Ovary (tissue), 9 donors: ENCODE measurements around the gene UMAD1. TPM values are rescaled to one million over a fixed set of nuclear protein-coding genes. Genes with fewer than 3 reads are reported as not detected.

Experiments
- DNase-seq, 5 donors: peaks; one replicate each; pipeline ENCODE4 v3.0.0-alpha.2; 2019 to 2020
- H3K27ac ChIP-seq, 2 donors: fragments of 200-600 bp; one replicate each; pipeline versions ENCODE4 v1.5.1 to v1.8.0; 2019 to 2022
- H3K27me3 ChIP-seq: fragments of 200-600 bp; one replicate; pipeline ENCODE4 v1.8.0; 2022
- H3K36me3 ChIP-seq: fragments of 200-600 bp; sonication (generic); one replicate; pipeline ENCODE4 v1.5.1; 2019
- H3K4me1 ChIP-seq: one replicate; pipeline ENCODE4 v1.8.1; 2013; ENCODE audit warnings: mild to moderate bottlenecking, moderate library complexity; ENCODE audit not compliant: insufficient read depth
- H3K4me3 ChIP-seq: fragments of 200-600 bp; sonication (generic); one replicate; pipeline ENCODE4 v1.5.1; 2017
- H3K9me3 ChIP-seq, 2 donors: fragments of 200-600 bp in 1 of 2; sonication (generic) in 1 of 2; one replicate each; pipeline versions ENCODE4 v1.5.1 to v1.8.1; 2013 to 2019; ENCODE audit warnings: mild to moderate bottlenecking in 1 of 2, moderate library complexity in 1 of 2
- CTCF ChIP-seq, 3 donors: fragments of 450-650 bp in 2 of 3; fragments of 200-600 bp in 1 of 3; IDR thresholded peaks; one replicate each; pipeline versions ENCODE4 v1.5.1 to v1.8.0; 2016 to 2022; ENCODE audit warnings: antibody characterized with exemption in 3 of 3, mild to moderate bottlenecking in 1 of 3
- EP300 ChIP-seq: sonication (generic); formaldehyde crosslinking; IDR thresholded peaks from one replicate; pipeline ENCODE4 v1.6.1; 2017; ENCODE audit warnings: antibody characterized with exemption
- POLR2A ChIP-seq: fragments of 450-650 bp; IDR thresholded peaks from one replicate; pipeline ENCODE4 v1.6.1; 2017; ENCODE audit warnings: antibody characterized with exemption, mild to moderate bottlenecking, moderate library complexity
- WGBS, 3 donors: extraction: QIAGEN DNeasy Blood & Tissue Kit in 1 of 3; methylation state at CpG; one replicate each; pipeline versions ENCODE4 v1.1.5 to v1.1.7; 2013 to 2017; 5-methylcytosine and 5-hydroxymethylcytosine counted together
- intact Hi-C, 4 donors: fragments of 100-400 bp; cut with DNase I; formaldehyde crosslinking; loops; one replicate each; pipeline versions ENCODE4 v1.11.0 to v1.15.1; 2022 to 2023
- polyA plus RNA-seq, 2 donors: library from polyadenylated mRNA; stranded (reverse); fragments of 200-250 nt in 1 of 2; fragments of 350-450 nt in 1 of 2; fragmentation: Illumina TruSeq in 1 of 2; extraction: RNeasy Lipid Tissue Mini Kit (QIAGEN cat#74804) in 1 of 2; gene quantifications; one replicate each; pipeline ENCODE4 v1.2.3, GENCODE V29; 2013 to 2014
- total RNA-seq, 7 donors: library from RNA; depleted of rRNA in 2 of 7; stranded (reverse); fragments of >200 nt in 2 of 7; fragmentation: NEBNext Ultra II Directional in 3 of 7; extraction: Animal tissue kit (Norgen Biotek cat#: 25700) in 3 of 7; gene quantifications; one replicate each; pipeline versions ENCODE4 v1.1.0 to v1.2.4, GENCODE V29; 2016 to 2023
- donor health status: DM: no; HTN: no; CAD: no; lungs with moderate emphysema.
- donor health status: DM: no; HTN: no; CAD: no.
- donor health status: Bipolar disorder and iron deficiency.
- donor health status: DM: yes; HTN: yes; CAD: no.
- donor health status: DM: no; HTN: no; CAD: no.
- donor health status: DM: yes; HTN: yes; CAD: no.

UMAD1 gene
- total and polyA plus RNA-seq, 9 donors: 10.4 to 19.1 (median 16.2) TPM

GRCh38 chr7:7709291-7709690 is 68.7 kb downstream of the UMAD1 start:
- no peaks in the 10 kb centered on the region for H3K4me1 ChIP-seq
- 66 to 73% (median 70%) methylated on average over 3 of the region's 3 CpGs for WGBS, 3 donors
- H3K27me3 ChIP-seq: no peaks in the 10 kb centered on the region
- no peak overlapping the region for H3K4me3 ChIP-seq
- TF ChIP-seq POLR2A (no peak), CTCF (IDR thresholded peaks at IDR 0.05) (no peak), EP300 (no peak)
- H3K9me3 ChIP-seq: no peaks in the 10 kb centered on the region
- H3K36me3 ChIP-seq: no peaks in the 10 kb centered on the region
- DNase-seq: no peak
- H3K27ac ChIP-seq: no peak overlapping the region
- intact Hi-C loops: no loop called here

GRCh38 chr7:7710469-7710868 is 69.9 kb downstream of the UMAD1 start:
- Histone ChIP-seq H3K27me3 (no peaks in the 10 kb centered on the region), H3K36me3 (no peaks in the 10 kb centered on the region), H3K27ac (no peak overlapping the region), H3K4me3 (no peak overlapping the region), H3K4me1 (no peaks in the 10 kb centered on the region), H3K9me3 (no peaks in the 10 kb centered on the region)
- WGBS, 3 donors: 92 to 95% (median 94%) methylated on average over 2 of the region's 2 CpGs
- no peak for DNase-seq
- TF ChIP-seq CTCF (IDR thresholded peaks at IDR 0.05): no peak
- intact Hi-C loops: no loop called here

GRCh38 chr7:7713730-7714129 is 73.2 kb downstream of the UMAD1 start:
- no peak overlapping the region for H3K4me3 ChIP-seq
- TF ChIP-seq CTCF (IDR thresholded peaks at IDR 0.05): no peak
- TF ChIP-seq EP300: no peak
- TF ChIP-seq POLR2A: no peak
- no peak for DNase-seq
- H3K9me3 ChIP-seq: no peaks in the 10 kb centered on the region
- no peaks in the 10 kb centered on the region for H3K36me3 ChIP-seq
- intact Hi-C loops: no loop called here
- H3K4me1 ChIP-seq: no peaks in the 10 kb centered on the region
- H3K27ac ChIP-seq: no peak overlapping the region
- H3K27me3 ChIP-seq: no peaks in the 10 kb centered on the region
- 88 to 89% (median 88%) methylated on average over 4 of the region's 4 CpGs for WGBS, 3 donors

- no peaks in the 10 kb centered on the region for H3K36me3 ChIP-seq
- 66 to 82% (median 79%) methylated on average over 1 of the region's 1 CpG for WGBS, 3 donors
- no peak for TF ChIP-seq POLR2A
- no peak for TF ChIP-seq EP300
- no peak for TF ChIP-seq CTCF (IDR thresholded peaks at IDR 0.05)
- H3K9me3 ChIP-seq: no peaks in the 10 kb centered on the region
- H3K4me1 ChIP-seq: no peaks in the 10 kb centered on the region
- H3K4me3 ChIP-seq: no peak within 1 kb of the TSS
- H3K27ac ChIP-seq: no peak within 1 kb of the TSS
- no peak for DNase-seq
- no peaks in the 10 kb centered on the region for H3K27me3 ChIP-seq
- intact Hi-C loops: no loop called here
Observed at GRCh38 chr7:7718492-7718891, 77.9 kb downstream of the UMAD1 start, which contains the start of gene RPA3. TSS of gene RPA3 (minus strand) at chr7:7718607. CDS start at chr7:7640418, 78,189 bp downstream.

- DNase-seq: no peak
Observed at GRCh38 chr7:7719236-7719635, 78.7 kb downstream of the UMAD1 start.

More at GRCh38 chr7:7719236-7719635, 78.7 kb downstream of the UMAD1 start:
- Histone ChIP-seq H3K9me3 (no peaks in the 10 kb centered on the region), H3K27me3 (no peaks in the 10 kb centered on the region), H3K4me3 (no peak overlapping the region), H3K27ac (no peak overlapping the region), H3K4me1 (no peaks in the 10 kb centered on the region), H3K36me3 (no peaks in the 10 kb centered on the region)
- intact Hi-C loops: no loop called here
- TF ChIP-seq EP300 (no peak), POLR2A (no peak), CTCF (IDR thresholded peaks at IDR 0.05) (no peak)
- 73 to 93% (median 82%) methylated on average over 2 of the region's 2 CpGs for WGBS, 3 donors
